Duodenal mucosa (tissue), 2 donors: ENCODE results near the gene KIAA1210.

Experiments
- H3K27ac ChIP-seq: one replicate; pipeline ENCODE4 v1.7.0; 2013; ENCODE audit warnings: low read depth, low read length
- H3K27me3 ChIP-seq, 2 donors: one replicate each; pipeline ENCODE4 v1.7.0; 2013; ENCODE audit warnings: low read length in 2 of 2, control low read depth in 1 of 2; ENCODE audit not compliant: insufficient read depth in 2 of 2, control insufficient read depth in 1 of 2
- H3K36me3 ChIP-seq, 2 donors: one replicate each; pipeline ENCODE4 v1.7.0; 2013; ENCODE audit warnings: low read length in 2 of 2, control low read depth in 1 of 2; ENCODE audit not compliant: insufficient read depth in 2 of 2, control insufficient read depth in 1 of 2
- H3K4me1 ChIP-seq, 2 donors: one replicate each; pipeline ENCODE4 v1.7.0; 2013; ENCODE audit warnings: low read length in 2 of 2, control low read depth in 1 of 2; ENCODE audit not compliant: insufficient read depth in 2 of 2, control insufficient read depth in 1 of 2
- H3K4me3 ChIP-seq, 2 donors: one replicate each; pipeline ENCODE4 v1.7.0; 2013; ENCODE audit warnings: low read length in 2 of 2, low read depth in 1 of 2
- H3K9ac ChIP-seq, 2 donors: one replicate each; pipeline ENCODE4 v1.7.0; 2013; ENCODE audit warnings: low read length in 2 of 2, low read depth in 1 of 2
- H3K9me3 ChIP-seq, 2 donors: one replicate each; pipeline ENCODE4 v1.7.0; 2013; ENCODE audit warnings: low read length in 2 of 2, control low read depth in 1 of 2; ENCODE audit not compliant: control insufficient read depth in 1 of 2

KIAA1210 gene

DNA sequence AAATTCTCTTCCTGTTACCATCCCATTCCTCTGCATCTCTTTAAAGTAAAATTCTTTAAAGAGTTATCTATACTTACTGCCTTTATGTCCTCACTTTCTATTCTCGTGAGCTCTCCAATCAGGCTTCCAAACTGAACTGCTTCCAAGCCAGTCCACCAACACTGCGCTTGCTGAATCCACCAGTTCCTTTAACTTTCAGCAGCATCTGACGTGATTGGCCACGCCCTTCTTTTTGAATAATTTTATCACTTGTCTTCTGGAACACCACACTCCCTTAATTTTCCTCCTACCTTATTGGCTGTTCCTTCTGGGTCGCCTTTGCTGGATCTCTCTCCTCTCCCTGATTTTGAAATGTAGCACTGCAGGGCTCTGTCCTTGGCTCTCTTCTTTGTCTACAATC lies at the start of gene KIAA1210:
Gene KIAA1210, minus strand, starts transcription at position 163 of the 400 bp plus-strand sequence. CDS start 4,170 bp downstream, outside the sequence.
- Histone ChIP-seq H3K9me3 (no peaks in the 10 kb centered on the region), H3K4me3 (no peak within 1 kb of the TSS), H3K27ac (no peak within 1 kb of the TSS), H3K9ac (no peak within 1 kb of the TSS), H3K4me1 (no peaks in the 10 kb centered on the region), H3K27me3 (no peaks in the 10 kb centered on the region), H3K36me3 (no peaks in the 10 kb centered on the region)

DNA sequence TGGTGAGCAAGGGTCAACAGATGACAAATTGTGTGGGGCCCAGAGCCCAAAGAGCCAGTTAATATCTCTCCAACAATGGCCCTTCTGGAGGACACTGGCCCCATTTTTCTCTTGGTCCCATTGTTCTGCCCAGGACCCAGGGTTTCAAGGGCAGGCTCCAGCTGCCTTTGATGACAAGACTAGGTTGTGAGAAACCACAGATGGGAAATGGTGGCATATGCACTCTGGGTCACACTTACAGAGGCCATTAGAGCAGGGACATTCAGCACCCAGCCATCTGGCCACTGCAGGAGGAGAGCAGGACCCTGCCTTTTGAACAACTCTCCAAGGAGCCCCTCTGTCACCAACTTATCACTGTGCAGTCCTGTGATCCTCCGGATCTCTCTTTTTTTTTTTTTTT lies 49.7 kb upstream of the KIAA1210 start:
- no peaks in the 10 kb centered on the region for H3K9me3 ChIP-seq
- H3K27me3 ChIP-seq = no peaks in the 10 kb centered on the region
- no peak overlapping the region for H3K27ac ChIP-seq
- no peak overlapping the region for H3K9ac ChIP-seq
- H3K4me3 ChIP-seq = no peak overlapping the region
- H3K4me1 ChIP-seq = no peaks in the 10 kb centered on the region
- H3K36me3 ChIP-seq = no peaks in the 10 kb centered on the region

GRCh38 chrX:119174900-119175299 lies 47.3 kb upstream of the KIAA1210 start:
- H3K4me3 ChIP-seq = no peak overlapping the region
- no peak overlapping the region for H3K27ac ChIP-seq

GRCh38 chrX:119168104-119168503 lies 40.5 kb upstream of the KIAA1210 start:
- Histone ChIP-seq H3K4me3 (no peak overlapping the region), H3K9ac (no peak overlapping the region), H3K36me3 (no peaks in the 10 kb centered on the region), H3K27ac (no peak overlapping the region), H3K4me1 (no peaks in the 10 kb centered on the region), H3K9me3 (no peaks in the 10 kb centered on the region), H3K27me3 (no peaks in the 10 kb centered on the region)

More at GRCh38 chrX:119174900-119175299, 47.3 kb upstream of the KIAA1210 start:
- H3K36me3 ChIP-seq = no peaks in the 10 kb centered on the region
- no peaks in the 10 kb centered on the region for H3K4me1 ChIP-seq
- no peaks in the 10 kb centered on the region for H3K27me3 ChIP-seq
- H3K9ac ChIP-seq = no peak overlapping the region
- no peaks in the 10 kb centered on the region for H3K9me3 ChIP-seq

DNA sequence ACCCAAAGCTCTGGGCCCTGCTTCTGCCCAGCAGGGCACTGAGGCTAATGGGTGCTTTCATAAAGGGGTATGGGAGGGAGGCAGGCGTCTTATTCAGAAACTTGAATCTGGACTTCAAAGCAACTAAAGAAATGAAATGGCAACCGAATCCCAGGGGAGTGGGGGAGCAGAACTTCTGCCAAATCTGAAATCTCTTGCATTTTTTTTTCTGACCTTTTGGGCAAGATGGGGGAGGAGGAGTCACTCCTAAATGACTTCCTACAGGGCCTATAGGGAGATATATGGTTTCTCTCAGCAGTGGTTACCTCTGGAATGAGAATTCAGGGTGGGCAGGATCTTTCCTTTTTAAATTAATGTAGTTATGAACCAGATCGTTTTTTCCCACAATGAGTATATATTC lies 30.6 kb upstream of the KIAA1210 start:
- Histone ChIP-seq H3K27ac (no peak overlapping the region), H3K9ac (no peak overlapping the region), H3K4me3 (no peak overlapping the region), H3K36me3 (no peaks in the 10 kb centered on the region), H3K9me3 (no peaks in the 10 kb centered on the region), H3K27me3 (no peaks in the 10 kb centered on the region), H3K4me1 (no peaks in the 10 kb centered on the region)

DNA sequence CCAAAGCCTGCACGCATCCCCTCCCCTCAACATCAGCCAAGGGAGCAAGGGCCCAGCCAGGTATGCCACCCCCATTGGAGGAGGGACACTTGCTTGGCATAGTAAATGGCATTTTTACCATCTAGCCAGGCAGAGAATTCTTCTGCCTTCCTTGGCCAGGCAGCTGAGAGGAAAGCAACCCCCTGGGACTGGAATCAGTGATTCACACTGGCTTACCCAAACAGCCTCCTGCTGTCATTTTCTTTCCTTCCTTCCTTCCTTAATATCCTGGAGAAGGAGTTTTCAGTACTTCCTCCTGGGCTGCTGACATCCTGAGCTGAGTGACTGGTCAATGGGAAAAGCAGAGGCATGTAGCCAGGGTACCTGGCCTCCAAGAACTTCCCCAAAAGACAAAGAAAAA lies 28.6 kb upstream of the KIAA1210 start:
- Histone ChIP-seq H3K4me1 (no peaks in the 10 kb centered on the region), H3K27ac (no peak overlapping the region), H3K9me3 (no peaks in the 10 kb centered on the region), H3K27me3 (no peaks in the 10 kb centered on the region), H3K9ac (no peak overlapping the region), H3K36me3 (no peaks in the 10 kb centered on the region), H3K4me3 (no peak overlapping the region)

- Histone ChIP-seq H3K4me1 (no peaks in the 10 kb centered on the region), H3K9ac (no peak overlapping the region), H3K9me3 (no peaks in the 10 kb centered on the region), H3K36me3 (no peaks in the 10 kb centered on the region), H3K4me3 (no peak overlapping the region), H3K27me3 (no peaks in the 10 kb centered on the region), H3K27ac (no peak overlapping the region)
These were observed 27.9 kb upstream of the KIAA1210 start for GRCh38 chrX:119155416-119156035.

DNA sequence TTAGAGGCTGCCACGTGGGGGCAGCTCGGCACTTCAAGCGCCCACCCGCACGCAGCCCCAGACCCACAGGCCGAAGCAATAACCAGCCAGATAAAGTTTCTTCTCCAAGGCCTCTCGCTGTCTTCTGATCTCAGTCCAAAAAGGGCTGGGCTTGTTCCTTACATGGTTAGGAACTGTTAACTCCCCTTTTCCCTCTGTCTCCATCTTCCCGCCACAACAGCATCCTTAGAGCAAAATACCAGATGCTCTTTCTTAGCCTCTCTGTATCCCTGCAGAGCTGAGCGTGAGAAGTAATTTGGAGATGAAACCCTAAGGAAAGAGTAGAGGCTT lies 23.4 kb upstream of the KIAA1210 start:
- Histone ChIP-seq H3K4me3 (no peak overlapping the region), H3K9me3 (no peaks in the 10 kb centered on the region), H3K36me3 (no peaks in the 10 kb centered on the region), H3K9ac (no peak overlapping the region), H3K27ac (no peak overlapping the region), H3K27me3 (no peaks in the 10 kb centered on the region), H3K4me1 (no peaks in the 10 kb centered on the region)

DNA sequence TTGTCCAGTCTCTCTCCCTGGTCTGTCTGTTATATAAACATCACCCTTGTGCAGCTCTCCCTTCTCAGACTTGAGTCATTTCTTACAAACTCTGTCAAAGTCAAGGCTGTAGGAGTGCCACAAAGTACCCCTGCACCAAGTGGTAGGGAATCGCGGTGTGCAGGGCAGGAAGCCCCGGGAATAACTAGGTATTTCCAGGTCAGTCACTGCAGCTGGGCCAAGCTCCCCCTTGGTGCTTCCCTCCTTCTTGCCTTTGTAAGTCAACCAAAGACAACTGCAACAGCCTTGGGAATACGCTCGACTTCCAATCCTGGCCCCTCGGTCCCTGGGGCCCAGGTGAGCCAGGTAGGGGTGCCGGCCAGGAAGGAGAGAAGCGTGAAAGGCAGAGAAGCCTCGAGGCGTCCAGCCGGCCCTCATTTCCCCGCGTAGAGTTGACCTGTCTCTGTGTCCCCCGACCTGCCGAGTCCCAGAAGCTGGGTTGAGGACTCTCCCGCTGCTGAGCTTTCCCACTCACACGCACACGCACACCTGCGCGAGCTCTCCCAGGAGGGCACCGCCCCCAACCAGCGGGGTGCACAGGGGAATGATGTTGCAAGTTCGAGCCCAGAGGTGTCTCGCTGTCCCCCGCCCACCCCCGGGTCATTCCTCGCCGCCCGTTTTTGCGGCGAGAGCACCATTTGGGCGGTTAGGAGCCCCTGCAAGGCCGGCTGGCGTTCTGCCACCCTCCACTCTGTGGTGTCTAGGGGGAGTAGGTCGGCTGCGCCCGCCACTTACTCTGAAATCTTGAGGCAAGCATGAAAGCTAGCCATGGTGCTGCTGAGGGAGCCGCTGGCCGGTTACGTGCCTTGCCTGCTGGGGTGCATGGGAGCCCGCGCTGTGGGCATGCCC lies 22.8 kb upstream of the KIAA1210 start:
- H3K4me3 ChIP-seq = no peak overlapping the region
- no peaks in the 10 kb centered on the region for H3K27me3 ChIP-seq
- no peak overlapping the region for H3K27ac ChIP-seq
- no peaks in the 10 kb centered on the region for H3K9me3 ChIP-seq
- no peak overlapping the region for H3K9ac ChIP-seq
- H3K36me3 ChIP-seq = no peaks in the 10 kb centered on the region
- no peaks in the 10 kb centered on the region for H3K4me1 ChIP-seq

DNA sequence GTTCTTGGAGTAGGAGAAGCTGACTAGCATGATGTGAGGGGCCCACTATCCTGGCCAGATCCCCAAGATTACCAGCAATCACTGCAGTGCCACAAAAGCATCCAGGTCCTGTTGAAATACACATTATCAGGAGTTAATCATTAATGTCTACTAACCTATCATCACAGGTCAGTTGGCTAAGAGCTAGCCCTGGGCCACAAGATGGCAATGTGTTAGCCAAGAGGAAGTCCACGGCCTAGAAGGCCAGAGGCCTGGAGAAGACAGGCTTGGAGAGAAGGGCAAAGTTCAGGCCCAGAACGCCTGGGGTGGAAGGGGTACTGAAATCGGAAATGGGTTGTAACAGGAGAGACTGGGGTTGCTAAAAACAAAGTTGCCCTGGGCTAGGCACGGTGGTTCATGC lies 19.9 kb upstream of the KIAA1210 start:
- H3K4me1 ChIP-seq = no peaks in the 10 kb centered on the region
- no peak overlapping the region for H3K9ac ChIP-seq
- no peak overlapping the region for H3K4me3 ChIP-seq
- H3K36me3 ChIP-seq = no peaks in the 10 kb centered on the region
- no peaks in the 10 kb centered on the region for H3K27me3 ChIP-seq
- no peak overlapping the region for H3K27ac ChIP-seq
- H3K9me3 ChIP-seq = no peaks in the 10 kb centered on the region
